Stimulated activated CD8-positive, alpha-beta memory T cell treated with anti-CD3 and anti-CD28 coated beads, Interleukin-7, amount 100 ng/mL, for 24 hours (primary cell): ENCODE data around the gene PRDM11.

Source experiments
- DNase-seq: peaks from one replicate; pipeline ENCODE4 v3.0.0-alpha.2; 2020; ENCODE audit warnings: low read depth

PRDM11 gene

GRCh38 chr11:45211732-45212131 lies 65.3 kb downstream of the PRDM11 start:
- no peak for DNase-seq

GRCh38 chr11:45212566-45213315 lies 66.3 kb downstream of the PRDM11 start:
- DNase-seq, result no peak

GRCh38 chr11:45213316-45213665 lies 66.9 kb downstream of the PRDM11 start:
- no peak for DNase-seq

- DNase-seq, result no peak
Observed at GRCh38 chr11:45213717-45214116, 67.3 kb downstream of the PRDM11 start.

GRCh38 chr11:45215098-45215865 lies 68.8 kb downstream of the PRDM11 start:
- no peak for DNase-seq

GRCh38 chr11:45216031-45216430 lies 69.6 kb downstream of the PRDM11 start:
- no peak for DNase-seq

GRCh38 chr11:45216901-45217300 lies 70.5 kb downstream of the PRDM11 start:
- no peak for DNase-seq

- no peak for DNase-seq
Observed at GRCh38 chr11:45217991-45218390, 71.6 kb downstream of the PRDM11 start.

- no peak for DNase-seq
Observed at GRCh38 chr11:45218705-45219104, 72.3 kb downstream of the PRDM11 start.

- DNase-seq, result no peak
Observed at GRCh38 chr11:45219411-45219810, 73.0 kb downstream of the PRDM11 start.

- DNase-seq, result no peak
Observed at GRCh38 chr11:45223496-45223895, 77.1 kb downstream of the PRDM11 start.

- DNase-seq, result no peak
Observed at GRCh38 chr11:45224766-45225165, 78.3 kb downstream of the PRDM11 start.

GRCh38 chr11:45225277-45225676 lies 78.8 kb downstream of the PRDM11 start:
- DNase-seq, result no peak

- no peak for DNase-seq
Observed at GRCh38 chr11:45225961-45226871, 79.8 kb downstream of the PRDM11 start.

- DNase-seq, result no peak
Observed at GRCh38 chr11:45226901-45227300, 80.5 kb downstream of the PRDM11 start.

GRCh38 chr11:45227836-45228235 lies 81.4 kb downstream of the PRDM11 start:
- no peak for DNase-seq

GRCh38 chr11:45229401-45230020 lies 83.1 kb downstream of the PRDM11 start:
- DNase-seq, result no peak

GRCh38 chr11:45232341-45233080 lies 86.1 kb downstream of the PRDM11 start:
- DNase-seq, result no peak

- peak; percentile 40 for DNase-seq
Observed at GRCh38 chr11:45233121-45233803, 86.8 kb downstream of the PRDM11 start.

- no peak for DNase-seq
Observed at GRCh38 chr11:45233804-45234170, 87.3 kb downstream of the PRDM11 start.
